ENCODE data around the gene DAPK1.

Gene DAPK1

GRCh38 chr9:87467187-87467586 is 30.5 kb upstream of the DAPK1 start:
- no peak for TF ChIP-seq CTCF (IDR thresholded peaks at IDR 0.05)

GRCh38 chr9:87469793-87470465 is 27.7 kb upstream of the DAPK1 start:
- no peak for TF ChIP-seq CTCF (IDR thresholded peaks at IDR 0.05)

GRCh38 chr9:87471746-87472145 is 25.9 kb upstream of the DAPK1 start:
- TF ChIP-seq CTCF (IDR thresholded peaks at IDR 0.05): no peak

GRCh38 chr9:87475463-87475862 is 22.2 kb upstream of the DAPK1 start:
- TF ChIP-seq CTCF (IDR thresholded peaks at IDR 0.05): no peak

GRCh38 chr9:87478226-87478992 is 19.3 kb upstream of the DAPK1 start:
- TF ChIP-seq CTCF (IDR thresholded peaks at IDR 0.05): no peak

- no peak for TF ChIP-seq CTCF (IDR thresholded peaks at IDR 0.05)
Observed at GRCh38 chr9:87479801-87480201, 17.9 kb upstream of the DAPK1 start.

- no peak for TF ChIP-seq CTCF (IDR thresholded peaks at IDR 0.05)
Observed at GRCh38 chr9:87481890-87482855, 15.5 kb upstream of the DAPK1 start.

Measured in LNCAP (cell line).